Prostate gland (tissue), 2 donors: ENCODE results near the gene CEP104. TPM values are rescaled to one million over a fixed set of nuclear protein-coding genes. Genes with fewer than 3 reads are reported as not detected.

Experiments
- DNase-seq: peaks from one replicate; pipeline ENCODE4 v3.0.0-alpha.2; 2019; ENCODE audit warnings: low spot score
- H3K27ac ChIP-seq, 2 donors: fragments of 200-600 bp; sonication (generic); 2 replicates each; pipeline ENCODE4 v1.5.1; 2017 to 2019
- H3K27me3 ChIP-seq: fragments of 200-600 bp; sonication (generic); replicated peaks from 2 replicates; pipeline ENCODE4 v1.5.1; 2019; ENCODE audit not compliant: insufficient read depth
- H3K36me3 ChIP-seq, 2 donors: fragments of 200-600 bp; sonication (generic); 1 replicate in 1 of 2; 2 replicates in 1 of 2; pipeline versions ENCODE4 v1.5.1 to v1.8.1; 2017 to 2019
- H3K4me1 ChIP-seq: fragments of 200-600 bp; sonication (generic); replicated peaks from 2 replicates; pipeline ENCODE4 v1.5.1; 2019
- H3K4me3 ChIP-seq, 2 donors: fragments of 200-600 bp; sonication (generic); 2 replicates each; pipeline ENCODE4 v1.5.1; 2017 to 2019
- H3K9me3 ChIP-seq: fragments of 200-600 bp; sonication (generic); 2 replicates; pipeline ENCODE4 v1.5.1; 2017
- POLR2A ChIP-seq: fragments of 450-650 bp; IDR thresholded peaks from one replicate; pipeline ENCODE4 v1.6.1; 2016; ENCODE audit warnings: antibody characterized with exemption, mild to moderate bottlenecking
- POLR2AphosphoS5 ChIP-seq: sonication (generic); formaldehyde crosslinking; IDR thresholded peaks from one replicate; pipeline ENCODE4 v1.6.1; 2017; ENCODE audit warnings: antibody characterized with exemption
- WGBS: methylation state at CpG from one replicate; pipeline ENCODE4 v1.1.5; 2018; 5-methylcytosine and 5-hydroxymethylcytosine counted together
- intact Hi-C: fragments of 100-400 bp; cut with DNase I; formaldehyde crosslinking; loops from one replicate; pipeline ENCODE4 v1.14.2; 2022
- total RNA-seq, 2 donors: library from RNA; depleted of rRNA; stranded (reverse); fragments of >200 nt; gene quantifications; one replicate each; pipeline ENCODE4 v1.1.0, GENCODE V29; 2016
- TF ChIP-seq, protein P1 (sequence below), 4 experiments: fragments of 200-600 bp in 2 of 4; fragments of 450-650 bp in 2 of 4; sonication (generic) in 2 of 4; IDR thresholded peaks; 1 replicate in 3 of 4; 2 replicates in 1 of 4; pipeline ENCODE4 v1.5.1; 2016 to 2019; ENCODE audit warnings: antibody characterized with exemption in 4 of 4, mild to moderate bottlenecking in 2 of 4, moderate library complexity in 2 of 4

CEP104 gene
- total RNA-seq, 2 donors from 2014 or later, result 20.9 to 28.5 TPM

DNA sequence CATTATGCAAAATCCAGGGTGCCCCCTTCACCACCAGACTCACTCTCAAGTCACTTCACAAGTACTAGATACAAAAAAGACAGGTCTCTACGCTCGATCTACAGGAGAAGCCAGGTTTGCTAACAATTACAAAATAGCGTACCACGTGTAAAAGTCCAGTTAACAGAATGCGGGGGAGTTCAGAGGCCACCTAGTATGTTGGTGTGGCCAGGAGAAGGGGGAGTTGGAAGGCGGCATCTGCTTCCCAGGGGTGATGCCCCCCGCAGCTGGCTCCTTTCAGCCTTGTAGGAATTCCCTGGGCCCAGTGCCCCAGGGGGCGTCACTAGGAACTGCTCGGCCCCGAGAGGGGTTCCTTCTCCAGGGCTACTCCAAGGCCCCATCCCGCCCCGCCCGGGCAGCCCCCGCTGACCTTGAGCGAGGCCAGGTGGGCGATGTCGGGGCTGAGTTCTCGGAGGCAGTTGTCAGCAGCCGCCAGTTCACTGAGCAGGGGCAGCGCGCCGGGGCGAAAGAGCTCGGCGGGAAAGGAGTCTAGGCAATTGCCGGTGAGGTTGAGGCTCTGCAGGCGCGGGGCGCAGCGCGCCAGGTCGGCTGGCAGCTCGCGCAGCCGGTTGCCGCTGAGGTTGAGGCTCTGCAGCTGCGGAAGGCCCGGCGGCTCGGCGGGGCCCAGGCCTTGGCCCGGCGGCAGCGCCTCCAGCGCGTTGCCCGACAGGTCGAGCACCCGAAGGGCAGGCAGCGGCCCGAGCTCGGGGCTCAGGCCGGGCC, 61.4 kb downstream of the CEP104 start:
- H3K4me1 ChIP-seq, result peaks cover 17% of the 10 kb centered on the region
- no peak for DNase-seq
- WGBS, result 6% methylated on average over 25 of the region's 53 CpGs

DNA sequence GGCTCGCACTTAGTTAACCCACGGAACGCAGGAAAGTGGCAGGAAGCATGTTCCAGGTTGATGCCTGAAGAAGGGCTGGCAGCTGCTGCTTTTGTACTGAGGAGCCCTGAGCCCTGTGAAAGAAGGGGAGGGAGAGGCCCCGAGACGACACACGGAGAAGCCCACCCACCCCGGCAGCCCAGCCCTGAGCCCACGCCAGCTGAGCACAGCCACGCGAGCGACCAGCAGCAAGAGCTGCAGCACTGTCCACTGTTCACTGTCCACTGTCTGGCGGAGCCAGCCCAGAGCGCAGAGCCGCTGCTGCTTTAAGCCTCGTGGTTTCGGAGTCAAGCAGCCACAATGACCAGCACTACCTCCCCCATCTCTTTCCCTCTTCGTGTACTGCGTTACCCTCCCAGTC, 66.1 kb downstream of the CEP104 start:
- DNase-seq, result no peak
- intact Hi-C loops, result loop anchor here (5.0 kb wide), 1 partner anchor 44 kb away; no protein-coding TSS in a partner anchor
- Histone ChIP-seq H3K9me3 (no peaks in the 10 kb centered on the region), H3K27ac (no peak overlapping the region), H3K36me3 (peaks cover 0 to 4% of the 10 kb centered on the region in 2 donors), H3K27me3 (no peaks in the 10 kb centered on the region), H3K4me1 (peaks cover 23% of the 10 kb centered on the region), H3K4me3 (no peak overlapping the region)
- TF ChIP-seq POLR2AphosphoS5 (no peak), POLR2A (no peak)
- TF ChIP-seq, protein P1, sequence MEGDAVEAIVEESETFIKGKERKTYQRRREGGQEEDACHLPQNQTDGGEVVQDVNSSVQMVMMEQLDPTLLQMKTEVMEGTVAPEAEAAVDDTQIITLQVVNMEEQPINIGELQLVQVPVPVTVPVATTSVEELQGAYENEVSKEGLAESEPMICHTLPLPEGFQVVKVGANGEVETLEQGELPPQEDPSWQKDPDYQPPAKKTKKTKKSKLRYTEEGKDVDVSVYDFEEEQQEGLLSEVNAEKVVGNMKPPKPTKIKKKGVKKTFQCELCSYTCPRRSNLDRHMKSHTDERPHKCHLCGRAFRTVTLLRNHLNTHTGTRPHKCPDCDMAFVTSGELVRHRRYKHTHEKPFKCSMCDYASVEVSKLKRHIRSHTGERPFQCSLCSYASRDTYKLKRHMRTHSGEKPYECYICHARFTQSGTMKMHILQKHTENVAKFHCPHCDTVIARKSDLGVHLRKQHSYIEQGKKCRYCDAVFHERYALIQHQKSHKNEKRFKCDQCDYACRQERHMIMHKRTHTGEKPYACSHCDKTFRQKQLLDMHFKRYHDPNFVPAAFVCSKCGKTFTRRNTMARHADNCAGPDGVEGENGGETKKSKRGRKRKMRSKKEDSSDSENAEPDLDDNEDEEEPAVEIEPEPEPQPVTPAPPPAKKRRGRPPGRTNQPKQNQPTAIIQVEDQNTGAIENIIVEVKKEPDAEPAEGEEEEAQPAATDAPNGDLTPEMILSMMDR (IDR thresholded peaks at IDR 0.05), result no peak
- 68% methylated on average over 18 of the region's 18 CpGs for WGBS

More for the DNA sequence above, 61.4 kb downstream of the CEP104 start:
- intact Hi-C loops, result no loop called here
- H3K36me3 ChIP-seq, result no peaks in the 10 kb centered on the region
- H3K4me3 ChIP-seq, result peak overlapping the region; percentile 85 to 93
- H3K27me3 ChIP-seq, result no peaks in the 10 kb centered on the region
- H3K27ac ChIP-seq, result peak overlapping the region; percentile 18 to 44
- no peaks in the 10 kb centered on the region for H3K9me3 ChIP-seq
- TF ChIP-seq POLR2A (no peak), POLR2AphosphoS5 (no peak)
- TF ChIP-seq, protein P1 (IDR thresholded peaks at IDR 0.05), result no peak

- intact Hi-C loops, result loop anchor here (5.0 kb wide), 1 partner anchor 43 kb away; no protein-coding TSS in a partner anchor
- no peaks in the 10 kb centered on the region for H3K9me3 ChIP-seq
- DNase-seq, result no peak
- no peak for TF ChIP-seq POLR2A
- TF ChIP-seq, protein P1 (IDR thresholded peaks at IDR 0.05), result no peak
- H3K4me3 ChIP-seq, result no peak overlapping the region
- H3K4me1 ChIP-seq, result peaks cover 22% of the 10 kb centered on the region
- peaks cover 0 to 4% of the 10 kb centered on the region in 2 donors for H3K36me3 ChIP-seq
- H3K27me3 ChIP-seq, result no peaks in the 10 kb centered on the region
- 81% methylated on average over 12 of the region's 12 CpGs for WGBS
- no peak overlapping the region for H3K27ac ChIP-seq
Measured at GRCh38 chr1:3790500-3790923, 66.5 kb downstream of the CEP104 start.

DNA sequence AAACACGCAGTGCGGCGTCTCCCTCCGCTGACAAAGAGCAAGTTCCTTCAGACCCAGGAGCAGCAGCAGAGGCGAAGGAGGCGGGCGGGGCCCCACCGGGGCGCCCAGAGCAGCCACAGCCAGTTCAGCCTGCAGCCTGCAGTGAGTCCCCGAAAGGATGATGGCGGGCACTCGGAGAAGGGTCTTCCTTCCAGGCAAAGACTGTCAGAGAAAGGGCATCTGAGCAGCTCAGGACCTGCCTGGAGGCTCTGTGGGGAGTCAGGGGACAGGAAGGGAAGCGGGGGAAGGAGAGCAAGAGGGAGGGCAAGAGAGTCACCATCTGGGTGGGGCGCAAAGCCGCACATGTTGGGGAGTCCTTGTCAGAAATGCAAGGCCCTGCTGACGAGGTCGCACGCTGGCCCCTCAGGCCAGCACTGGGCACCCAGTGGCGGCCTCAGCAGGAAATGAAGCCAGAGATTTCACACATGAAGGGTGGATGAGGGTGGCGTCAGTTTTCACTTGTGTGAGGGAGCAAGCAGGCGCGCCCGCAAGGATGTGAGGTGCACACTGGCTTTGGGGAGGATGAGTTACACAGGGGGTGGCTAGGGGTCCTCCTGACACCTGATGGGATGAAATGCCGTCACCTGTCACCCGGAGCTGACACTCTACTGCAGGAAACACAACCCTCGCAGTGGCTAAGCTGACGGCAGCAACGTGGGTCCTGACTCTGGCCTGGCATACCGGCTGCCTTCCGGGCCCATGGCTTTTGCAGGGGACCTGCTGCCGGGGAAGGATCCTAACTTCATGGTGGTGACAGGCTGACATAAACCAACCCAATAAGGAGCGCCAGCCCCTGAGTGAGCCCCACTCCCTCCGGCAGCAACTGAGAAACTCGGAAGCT, 67.3 kb downstream of the CEP104 start:
- Histone ChIP-seq H3K4me3 (no peak overlapping the region), H3K27ac (no peak overlapping the region), H3K36me3 (peaks cover 4% of the 10 kb centered on the region in 2 donors), H3K9me3 (no peaks in the 10 kb centered on the region), H3K27me3 (no peaks in the 10 kb centered on the region), H3K4me1 (peaks cover 18% of the 10 kb centered on the region)
- TF ChIP-seq, protein P1 (IDR thresholded peaks at IDR 0.05), result no peak
- TF ChIP-seq POLR2A (no peak), POLR2AphosphoS5 (no peak)
- 84% methylated on average over 34 of the region's 34 CpGs for WGBS
- no peak for DNase-seq
- intact Hi-C loops, result loop anchor here (5.0 kb wide), 1 partner anchor 42 kb away; no protein-coding TSS in a partner anchor
